Mucosa of rectum (tissue), 2 donors: ENCODE measurements around the gene PIR.

Source experiments
- H3K27ac ChIP-seq, 2 donors: one replicate each; pipeline ENCODE4 v1.7.0; 2013; ENCODE audit warnings: inconsistent platforms in 2 of 2, low read depth in 2 of 2, low read length in 2 of 2
- H3K27me3 ChIP-seq, 2 donors: one replicate each; pipeline ENCODE4 v1.7.0; 2013; ENCODE audit warnings: low read length in 2 of 2; ENCODE audit not compliant: control insufficient read depth in 2 of 2, insufficient read depth in 2 of 2
- H3K36me3 ChIP-seq, 2 donors: one replicate each; pipeline ENCODE4 v1.7.0; 2013; ENCODE audit warnings: low read length in 2 of 2; ENCODE audit not compliant: control insufficient read depth in 2 of 2, insufficient read depth in 2 of 2
- H3K4me1 ChIP-seq, 2 donors: one replicate each; pipeline ENCODE4 v1.7.0; 2013; ENCODE audit warnings: low read length in 2 of 2, mild to moderate bottlenecking in 1 of 2; ENCODE audit not compliant: control insufficient read depth in 2 of 2, insufficient read depth in 2 of 2
- H3K4me3 ChIP-seq, 2 donors: one replicate each; pipeline ENCODE4 v1.7.0; 2013; ENCODE audit warnings: low read length in 2 of 2
- H3K9ac ChIP-seq, 2 donors: one replicate each; pipeline ENCODE4 v1.7.0; 2013; ENCODE audit warnings: low read length in 2 of 2, low read depth in 1 of 2, mild to moderate bottlenecking in 1 of 2
- H3K9me3 ChIP-seq, 2 donors: one replicate each; pipeline ENCODE4 v1.7.0; 2013; ENCODE audit warnings: low read length in 2 of 2; ENCODE audit not compliant: control insufficient read depth in 2 of 2
- donor health status: healthy.
- donor health status: Normal muscosa, but diverticular disease.

PIR gene

GRCh38 chrX:15465896-15466651 is 27.1 kb downstream of the PIR start:
- Histone ChIP-seq H3K27ac (no peak overlapping the region), H3K9ac (no peak overlapping the region), H3K36me3 (no peaks in the 10 kb centered on the region)

GRCh38 chrX:15465347-15465746 is 27.8 kb downstream of the PIR start:
- Histone ChIP-seq H3K4me3 (no peak overlapping the region), H3K36me3 (no peaks in the 10 kb centered on the region), H3K4me1 (no peaks in the 10 kb centered on the region), H3K27me3 (peaks cover 5 to 13% of the 10 kb centered on the region in 2 donors), H3K27ac (no peak overlapping the region), H3K9ac (no peak overlapping the region), H3K9me3 (no peaks in the 10 kb centered on the region)

More at GRCh38 chrX:15465896-15466651, 27.1 kb downstream of the PIR start:
- Histone ChIP-seq H3K4me3 (no peak overlapping the region), H3K4me1 (no peaks in the 10 kb centered on the region), H3K27me3 (peaks cover 3 to 13% of the 10 kb centered on the region in 2 donors), H3K9me3 (no peaks in the 10 kb centered on the region)

- no peak overlapping the region for H3K4me3 ChIP-seq
- H3K4me1 ChIP-seq, result no peaks in the 10 kb centered on the region
- H3K27ac ChIP-seq, result no peak overlapping the region
- no peaks in the 10 kb centered on the region for H3K9me3 ChIP-seq
- H3K27me3 ChIP-seq, result peaks cover 5 to 13% of the 10 kb centered on the region in 2 donors
- no peaks in the 10 kb centered on the region for H3K36me3 ChIP-seq
- H3K9ac ChIP-seq, result no peak overlapping the region
Measured at GRCh38 chrX:15464704-15465103, 28.4 kb downstream of the PIR start.

- H3K9me3 ChIP-seq, result no peaks in the 10 kb centered on the region
- H3K36me3 ChIP-seq, result no peaks in the 10 kb centered on the region
- H3K27me3 ChIP-seq, result peaks cover 0 to 8% of the 10 kb centered on the region in 2 donors
- H3K9ac ChIP-seq, result no peak overlapping the region
- no peaks in the 10 kb centered on the region for H3K4me1 ChIP-seq
- H3K4me3 ChIP-seq, result no peak overlapping the region
- no peak overlapping the region for H3K27ac ChIP-seq
Measured at GRCh38 chrX:15451913-15452312, 41.2 kb downstream of the PIR start.

GRCh38 chrX:15448010-15448639 is 45.0 kb downstream of the PIR start:
- no peaks in the 10 kb centered on the region for H3K9me3 ChIP-seq
- H3K4me1 ChIP-seq, result no peaks in the 10 kb centered on the region
- H3K4me3 ChIP-seq, result no peak overlapping the region
- H3K27me3 ChIP-seq, result peaks cover 0 to 6% of the 10 kb centered on the region in 2 donors
- no peak overlapping the region for H3K9ac ChIP-seq
- H3K27ac ChIP-seq, result no peak overlapping the region
- no peaks in the 10 kb centered on the region for H3K36me3 ChIP-seq

- Histone ChIP-seq H3K9ac (no peak overlapping the region), H3K4me1 (no peaks in the 10 kb centered on the region), H3K36me3 (no peaks in the 10 kb centered on the region), H3K4me3 (no peak overlapping the region), H3K27me3 (peaks cover 0 to 1% of the 10 kb centered on the region in 2 donors), H3K27ac (no peak overlapping the region), H3K9me3 (peaks cover 0 to 2% of the 10 kb centered on the region in 2 donors)
Measured at GRCh38 chrX:15441464-15441863, 51.7 kb downstream of the PIR start.

GRCh38 chrX:15438332-15438731 is 54.8 kb downstream of the PIR start:
- no peaks in the 10 kb centered on the region for H3K4me1 ChIP-seq
- H3K27me3 ChIP-seq, result no peaks in the 10 kb centered on the region
- H3K9ac ChIP-seq, result no peak overlapping the region
- no peak overlapping the region for H3K27ac ChIP-seq
- peaks cover 0 to 2% of the 10 kb centered on the region in 2 donors for H3K9me3 ChIP-seq
- H3K4me3 ChIP-seq, result no peak overlapping the region
- no peaks in the 10 kb centered on the region for H3K36me3 ChIP-seq

GRCh38 chrX:15437724-15438123 is 55.4 kb downstream of the PIR start:
- Histone ChIP-seq H3K27ac (no peak overlapping the region), H3K36me3 (no peaks in the 10 kb centered on the region), H3K4me1 (no peaks in the 10 kb centered on the region), H3K4me3 (no peak overlapping the region), H3K27me3 (peaks cover 0 to 4% of the 10 kb centered on the region in 2 donors), H3K9ac (no peak overlapping the region), H3K9me3 (peaks cover 0 to 2% of the 10 kb centered on the region in 2 donors)

- no peak overlapping the region for H3K27ac ChIP-seq
Measured at GRCh38 chrX:15435836-15436619, 57.1 kb downstream of the PIR start.

GRCh38 chrX:15434205-15434604 is 58.9 kb downstream of the PIR start:
- peaks cover 0 to 7% of the 10 kb centered on the region in 2 donors for H3K27me3 ChIP-seq
- no peak overlapping the region for H3K27ac ChIP-seq
- H3K9me3 ChIP-seq, result peaks cover 0 to 2% of the 10 kb centered on the region in 2 donors
- no peaks in the 10 kb centered on the region for H3K4me1 ChIP-seq
- H3K4me3 ChIP-seq, result no peak overlapping the region
- no peaks in the 10 kb centered on the region for H3K36me3 ChIP-seq
- H3K9ac ChIP-seq, result no peak overlapping the region

More at GRCh38 chrX:15435836-15436619, 57.1 kb downstream of the PIR start:
- no peaks in the 10 kb centered on the region for H3K36me3 ChIP-seq
- H3K9ac ChIP-seq, result no peak overlapping the region
- no peaks in the 10 kb centered on the region for H3K4me1 ChIP-seq
- peaks cover 0 to 2% of the 10 kb centered on the region in 2 donors for H3K9me3 ChIP-seq
- no peak overlapping the region for H3K4me3 ChIP-seq
- peaks cover 0 to 7% of the 10 kb centered on the region in 2 donors for H3K27me3 ChIP-seq
